PC-3 (cell line): ENCODE measurements around the gene GAB2.

Experiments used
- EZH2 ChIP-seq: fragments of 300-600 bp; sonication (generic); IDR thresholded peaks from one replicate; pipeline ENCODE4 v1.6.1; 2017; ENCODE audit warnings: antibody characterized with exemption, mild to moderate bottlenecking, low read length; ENCODE audit not compliant: unreplicated experiment
- EZH2phosphoT487 ChIP-seq: fragments of 300-600 bp; sonication (generic); IDR thresholded peaks from 2 replicates; pipeline ENCODE4 v1.6.1; 2018; ENCODE audit warnings: mild to moderate bottlenecking, antibody characterized with exemption, low read length, borderline replicate concordance
- TF ChIP-seq, protein P1 (sequence below): fragments of 300-600 bp; sonication (generic); conservative IDR thresholded peaks from 2 replicates; pipeline ENCODE4 v1.5.1; 2017; ENCODE audit warnings: antibody characterized with exemption, low read depth, mild to moderate bottlenecking, low read length

DNA sequence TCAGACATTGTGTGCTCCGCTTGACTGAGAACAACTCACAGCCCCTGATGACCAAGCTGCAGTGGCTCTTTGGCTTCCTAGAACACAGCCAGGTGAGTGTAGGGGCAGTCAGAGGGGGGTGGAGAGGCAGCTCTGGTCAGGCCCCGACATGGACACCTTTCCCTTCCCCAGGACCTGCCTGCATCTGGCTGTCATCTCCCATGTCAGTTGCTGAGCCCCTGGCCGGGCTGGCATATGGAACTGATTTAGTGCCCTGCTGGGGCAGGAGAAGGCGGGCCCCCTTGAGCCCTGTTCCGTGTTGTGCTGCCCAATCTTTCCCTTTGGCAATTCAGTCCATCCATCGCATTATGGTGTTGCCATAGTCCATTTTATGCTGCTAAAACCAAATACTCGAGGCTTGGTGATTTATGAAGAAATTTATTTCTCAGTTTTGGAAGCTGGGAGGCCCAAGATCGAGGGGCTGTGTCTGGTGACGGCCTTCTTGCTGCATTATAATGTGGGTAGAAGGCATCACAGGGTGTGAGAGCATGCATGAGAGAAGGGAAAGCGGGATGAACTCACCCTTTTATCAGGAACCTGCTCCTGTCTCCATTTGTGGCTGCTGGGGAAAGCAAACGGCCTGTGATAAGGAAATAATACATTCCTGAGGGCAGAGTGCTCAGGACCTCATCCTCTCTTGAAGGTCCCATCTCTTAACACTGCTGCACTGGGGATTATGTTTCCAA lies 209.9 kb downstream of the GAB2 start:
- TF ChIP-seq, protein P1, sequence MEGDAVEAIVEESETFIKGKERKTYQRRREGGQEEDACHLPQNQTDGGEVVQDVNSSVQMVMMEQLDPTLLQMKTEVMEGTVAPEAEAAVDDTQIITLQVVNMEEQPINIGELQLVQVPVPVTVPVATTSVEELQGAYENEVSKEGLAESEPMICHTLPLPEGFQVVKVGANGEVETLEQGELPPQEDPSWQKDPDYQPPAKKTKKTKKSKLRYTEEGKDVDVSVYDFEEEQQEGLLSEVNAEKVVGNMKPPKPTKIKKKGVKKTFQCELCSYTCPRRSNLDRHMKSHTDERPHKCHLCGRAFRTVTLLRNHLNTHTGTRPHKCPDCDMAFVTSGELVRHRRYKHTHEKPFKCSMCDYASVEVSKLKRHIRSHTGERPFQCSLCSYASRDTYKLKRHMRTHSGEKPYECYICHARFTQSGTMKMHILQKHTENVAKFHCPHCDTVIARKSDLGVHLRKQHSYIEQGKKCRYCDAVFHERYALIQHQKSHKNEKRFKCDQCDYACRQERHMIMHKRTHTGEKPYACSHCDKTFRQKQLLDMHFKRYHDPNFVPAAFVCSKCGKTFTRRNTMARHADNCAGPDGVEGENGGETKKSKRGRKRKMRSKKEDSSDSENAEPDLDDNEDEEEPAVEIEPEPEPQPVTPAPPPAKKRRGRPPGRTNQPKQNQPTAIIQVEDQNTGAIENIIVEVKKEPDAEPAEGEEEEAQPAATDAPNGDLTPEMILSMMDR, result no peak
- TF ChIP-seq EZH2 (no peak), EZH2phosphoT487 (no peak)
